Fibroblast of lung (primary cell): ENCODE measurements around the gene PBX1. TPM values are rescaled to one million over a fixed set of nuclear protein-coding genes. Genes with fewer than 3 reads are reported as not detected.

Source experiments
- DNase-seq, 2 donors: peaks; one replicate each; pipeline versions ENCODE4 v3.0.0 to v3.0.0-alpha.2; 2010; ENCODE audit warnings: low read depth in 2 of 2
- H2AFZ ChIP-seq: 2 replicates; pipeline ENCODE4 v1.5.1; 2012; ENCODE audit warnings: low read length, control low read depth, inconsistent platforms
- H3K27ac ChIP-seq: 2 replicates; pipeline ENCODE4 v1.5.1; 2011; ENCODE audit warnings: low read length, control low read depth; ENCODE audit not compliant: insufficient read depth
- H3K27me3 ChIP-seq: 2 replicates; pipeline ENCODE4 v1.5.1; 2011; ENCODE audit warnings: mild to moderate bottlenecking, low read length; ENCODE audit not compliant: control insufficient read depth, insufficient read depth
- H3K36me3 ChIP-seq: 2 replicates; pipeline ENCODE4 v1.5.1; 2011; ENCODE audit warnings: low read length; ENCODE audit not compliant: control insufficient read depth, insufficient read depth
- H3K4me1 ChIP-seq: 2 replicates; pipeline ENCODE4 v1.5.1; 2011; ENCODE audit warnings: low read length; ENCODE audit not compliant: control insufficient read depth, insufficient read depth; ENCODE audit errors: extremely low read depth
- H3K4me2 ChIP-seq: 2 replicates; pipeline ENCODE4 v1.5.1; 2011; ENCODE audit warnings: low read length, control low read depth; ENCODE audit not compliant: insufficient read depth; ENCODE audit errors: extremely low read depth
- H3K4me3 ChIP-seq, 4 experiments: fragments of 200-600 bp in 1 of 4; sonication (generic) in 1 of 4; replicated peaks in 1 of 4; 2 replicates each; pipeline ENCODE4 v1.5.1; 2011 to 2016; ENCODE audit warnings: low read length in 4 of 4, low read depth in 3 of 4, mild to moderate bottlenecking in 3 of 4, control low read depth in 2 of 4, inconsistent platforms in 1 of 4, mixed read lengths in 1 of 4; ENCODE audit not compliant: insufficient read depth in 1 of 4; ENCODE audit errors: control extremely low read depth in 1 of 4
- H3K79me2 ChIP-seq: 2 replicates; pipeline ENCODE4 v1.5.1; 2012; ENCODE audit warnings: mild to moderate bottlenecking, low read length, inconsistent platforms; ENCODE audit not compliant: control insufficient read depth, insufficient read depth
- H3K9ac ChIP-seq: 2 replicates; pipeline ENCODE4 v1.5.1; 2011; ENCODE audit warnings: mild to moderate bottlenecking, low read length, control low read depth; ENCODE audit not compliant: insufficient read depth
- H3K9me3 ChIP-seq: 2 replicates; pipeline ENCODE4 v1.5.1; 2012; ENCODE audit warnings: low read depth, low read length; ENCODE audit not compliant: control insufficient read depth, insufficient read depth
- H4K20me1 ChIP-seq: 2 replicates; pipeline ENCODE4 v1.5.1; 2011; ENCODE audit warnings: low read length; ENCODE audit not compliant: control insufficient read depth, insufficient read depth; ENCODE audit errors: extremely low read depth
- EZH2 ChIP-seq: IDR thresholded peaks from 2 replicates; pipeline ENCODE4 v1.5.1; 2012; ENCODE audit warnings: low read length, control low read depth, mild to moderate bottlenecking; ENCODE audit errors: missing control alignments
- polyA plus RNA-seq, 2 donors: library from polyadenylated mRNA; depleted of rRNA in 1 of 2; stranded (reverse) in 1 of 2; unstranded in 1 of 2; fragments of >200 nt; gene quantifications; 2 replicates each; pipeline ENCODE4 v1.2.1, GENCODE V29; 2011 to 2012; ENCODE audit warnings: missing spikeins in 1 of 2
- total RNA-seq: library from RNA; depleted of rRNA; stranded (reverse); fragments of >200 nt; gene quantifications from 2 replicates; pipeline ENCODE4 v1.2.1, GENCODE V29; 2014
- TF ChIP-seq, protein P1 (sequence below), 2 donors: IDR thresholded peaks in 1 of 2; conservative IDR thresholded peaks in 1 of 2; 1 replicate in 1 of 2; 2 replicates in 1 of 2; pipeline ENCODE4 v1.5.1; 2011 to 2012; ENCODE audit warnings: low read length in 2 of 2, control low read depth in 1 of 2, inconsistent platforms in 1 of 2, low read depth in 1 of 2, mild to moderate bottlenecking in 1 of 2

PBX1 gene
- total and polyA plus RNA-seq, 2 donors (not counting 1 experiment from before 2014, with no cell fraction given), result 43.1 to 46.7 TPM

DNA sequence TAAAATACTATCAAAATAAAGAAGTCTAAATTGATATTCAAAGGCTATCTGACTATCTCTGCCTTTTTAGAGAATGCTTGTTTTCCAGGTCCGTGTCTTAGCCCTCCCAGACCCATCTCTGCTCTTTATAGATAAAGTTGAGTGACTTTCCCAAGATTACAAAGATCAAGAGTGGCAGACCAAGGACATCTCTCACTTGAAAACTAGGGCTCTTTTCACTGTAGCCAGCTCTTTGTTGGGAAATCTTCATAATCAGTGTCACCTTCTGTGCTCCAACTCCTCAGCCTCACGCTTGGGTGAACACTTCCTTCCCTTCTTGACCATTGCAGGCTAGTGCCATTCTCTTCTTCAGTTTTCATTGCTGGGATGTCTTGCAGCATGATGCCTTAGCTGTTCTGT is 211.1 kb downstream of the PBX1 start:
- Histone ChIP-seq H3K9me3 (no peaks in the 10 kb centered on the region), H2AFZ (no peak overlapping the region), H3K79me2 (no peaks in the 10 kb centered on the region), H3K4me1 (peaks cover 48% of the 10 kb centered on the region), H3K36me3 (no peaks in the 10 kb centered on the region), H3K9ac (no peak overlapping the region), H3K27me3 (no peaks in the 10 kb centered on the region), H4K20me1 (no peaks in the 10 kb centered on the region), H3K4me2 (no peak overlapping the region), H3K4me3 (no peak overlapping the region), H3K27ac (no peak overlapping the region)
- DNase-seq, result no peak
- TF ChIP-seq, protein P1, sequence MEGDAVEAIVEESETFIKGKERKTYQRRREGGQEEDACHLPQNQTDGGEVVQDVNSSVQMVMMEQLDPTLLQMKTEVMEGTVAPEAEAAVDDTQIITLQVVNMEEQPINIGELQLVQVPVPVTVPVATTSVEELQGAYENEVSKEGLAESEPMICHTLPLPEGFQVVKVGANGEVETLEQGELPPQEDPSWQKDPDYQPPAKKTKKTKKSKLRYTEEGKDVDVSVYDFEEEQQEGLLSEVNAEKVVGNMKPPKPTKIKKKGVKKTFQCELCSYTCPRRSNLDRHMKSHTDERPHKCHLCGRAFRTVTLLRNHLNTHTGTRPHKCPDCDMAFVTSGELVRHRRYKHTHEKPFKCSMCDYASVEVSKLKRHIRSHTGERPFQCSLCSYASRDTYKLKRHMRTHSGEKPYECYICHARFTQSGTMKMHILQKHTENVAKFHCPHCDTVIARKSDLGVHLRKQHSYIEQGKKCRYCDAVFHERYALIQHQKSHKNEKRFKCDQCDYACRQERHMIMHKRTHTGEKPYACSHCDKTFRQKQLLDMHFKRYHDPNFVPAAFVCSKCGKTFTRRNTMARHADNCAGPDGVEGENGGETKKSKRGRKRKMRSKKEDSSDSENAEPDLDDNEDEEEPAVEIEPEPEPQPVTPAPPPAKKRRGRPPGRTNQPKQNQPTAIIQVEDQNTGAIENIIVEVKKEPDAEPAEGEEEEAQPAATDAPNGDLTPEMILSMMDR (conservative IDR thresholded peaks at IDR 0.05 in 1 of 2, IDR thresholded peaks at IDR 0.05 in 1 of 2; ENCODE audit: low read depth in 1 of 2, low read length in 2 of 2), result no peak
- no peak for TF ChIP-seq EZH2

DNA sequence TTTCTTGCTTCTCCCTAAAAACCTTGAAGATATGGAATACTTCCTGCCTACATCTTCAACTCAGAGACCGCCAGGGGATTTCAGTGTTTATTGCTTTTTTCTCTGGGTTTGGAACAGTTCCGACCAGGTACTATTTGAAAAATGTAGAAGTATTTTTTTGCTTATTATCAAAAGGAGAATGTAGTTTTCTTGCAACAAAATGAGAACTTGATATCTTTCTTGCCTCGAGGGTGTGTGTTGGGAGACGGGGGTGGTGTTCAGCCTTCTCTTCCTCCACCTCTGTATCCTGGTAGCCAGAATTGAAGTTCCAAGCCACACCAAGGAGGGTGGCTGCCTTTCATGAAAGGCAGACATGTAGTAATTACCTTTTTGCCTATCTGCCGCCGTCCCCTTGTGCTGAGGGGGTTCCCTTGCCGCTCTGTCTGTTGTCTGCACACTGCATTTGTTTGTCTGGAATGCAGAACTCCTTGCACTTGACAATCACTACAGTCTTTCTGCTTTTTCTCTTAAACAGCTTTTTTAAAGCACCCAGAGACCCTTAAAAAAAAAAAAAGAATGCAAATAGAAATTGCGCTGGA is 212.1 kb downstream of the PBX1 start:
- no peaks in the 10 kb centered on the region for H3K9me3 ChIP-seq
- peak overlapping the region; percentile 66 for H3K27ac ChIP-seq
- H3K9ac ChIP-seq, result no peak overlapping the region
- peak overlapping the region in 1 of 4 experiments; percentile 1 for H3K4me3 ChIP-seq
- H3K4me1 ChIP-seq, result peaks cover 40% of the 10 kb centered on the region
- H4K20me1 ChIP-seq, result no peaks in the 10 kb centered on the region
- no peaks in the 10 kb centered on the region for H3K36me3 ChIP-seq
- no peaks in the 10 kb centered on the region for H3K27me3 ChIP-seq
- H3K4me2 ChIP-seq, result peak overlapping the region; percentile 41
- H2AFZ ChIP-seq, result no peak overlapping the region
- TF ChIP-seq EZH2, result no peak
- TF ChIP-seq, protein P1 (conservative IDR thresholded peaks at IDR 0.05 in 1 of 2, IDR thresholded peaks at IDR 0.05 in 1 of 2; ENCODE audit: low read depth in 1 of 2, low read length in 2 of 2), result no peak
- DNase-seq, result peak in 1 of 2 donors; percentile 67
- no peaks in the 10 kb centered on the region for H3K79me2 ChIP-seq

DNA sequence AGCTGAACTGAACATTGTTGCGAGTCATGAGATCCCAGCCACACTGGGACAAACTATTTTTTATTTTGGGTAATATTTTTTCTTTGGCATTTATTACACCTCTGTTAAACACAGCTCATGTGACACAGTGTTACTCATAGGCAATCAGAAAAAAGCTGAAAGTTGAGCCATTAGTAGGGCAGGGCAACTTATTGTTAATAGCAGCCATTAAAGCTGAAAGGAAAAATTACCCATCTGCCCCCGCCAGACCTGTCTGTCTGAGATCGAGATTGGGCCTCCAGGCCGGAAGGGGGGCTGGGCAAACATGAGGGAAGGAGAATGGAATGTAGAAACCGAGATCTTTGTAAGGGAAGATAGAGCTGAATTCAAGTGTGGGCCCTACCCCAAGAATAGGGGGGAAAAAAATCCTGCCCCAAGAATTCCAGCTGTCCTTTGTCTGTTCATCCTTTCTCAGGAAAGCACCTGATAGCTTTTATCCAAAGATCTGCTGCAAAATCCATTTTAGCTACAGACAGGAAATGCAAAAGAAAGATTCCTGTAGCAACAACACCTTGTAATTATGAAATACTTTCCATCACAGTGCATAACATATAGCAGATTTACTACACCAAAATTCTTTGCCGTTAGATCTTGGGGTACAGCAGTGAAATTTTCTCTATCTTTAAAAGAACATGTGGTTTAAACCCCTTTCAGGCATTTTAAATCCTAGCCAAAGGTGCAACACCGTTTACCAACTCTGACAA is 212.8 kb downstream of the PBX1 start:
- Histone ChIP-seq H3K36me3 (no peaks in the 10 kb centered on the region), H4K20me1 (no peaks in the 10 kb centered on the region), H3K27ac (peak overlapping the region; percentile 66), H3K4me3 (peak overlapping the region in 1 of 4 experiments; percentile 1), H2AFZ (no peak overlapping the region), H3K79me2 (no peaks in the 10 kb centered on the region), H3K4me2 (peak overlapping the region; percentile 41), H3K27me3 (no peaks in the 10 kb centered on the region), H3K4me1 (peaks cover 37% of the 10 kb centered on the region), H3K9ac (no peak overlapping the region), H3K9me3 (no peaks in the 10 kb centered on the region)
- peak; percentile 81 to 88 for DNase-seq
- TF ChIP-seq, protein P1 (conservative IDR thresholded peaks at IDR 0.05 in 1 of 2, IDR thresholded peaks at IDR 0.05 in 1 of 2; ENCODE audit: low read depth in 1 of 2, low read length in 2 of 2), result no peak
- TF ChIP-seq EZH2, result no peak
